Retinal pigment epithelial cell (primary cell): ENCODE measurements around the gene KCNE1.

Experiments
- DNase-seq: peaks from one replicate; pipeline ENCODE4 v3.0.0-alpha.2; 2010; ENCODE audit warnings: low read depth
- H3K4me3 ChIP-seq: 2 replicates; pipeline ENCODE4 v1.5.1; 2011; ENCODE audit warnings: mild to moderate bottlenecking, low read length, control low read depth, moderate library complexity
- TF ChIP-seq, protein P1 (sequence below): conservative IDR thresholded peaks from 2 replicates; pipeline ENCODE4 v1.5.1; 2011; ENCODE audit warnings: low read depth, low read length, control low read depth, inconsistent platforms

Gene KCNE1

DNA sequence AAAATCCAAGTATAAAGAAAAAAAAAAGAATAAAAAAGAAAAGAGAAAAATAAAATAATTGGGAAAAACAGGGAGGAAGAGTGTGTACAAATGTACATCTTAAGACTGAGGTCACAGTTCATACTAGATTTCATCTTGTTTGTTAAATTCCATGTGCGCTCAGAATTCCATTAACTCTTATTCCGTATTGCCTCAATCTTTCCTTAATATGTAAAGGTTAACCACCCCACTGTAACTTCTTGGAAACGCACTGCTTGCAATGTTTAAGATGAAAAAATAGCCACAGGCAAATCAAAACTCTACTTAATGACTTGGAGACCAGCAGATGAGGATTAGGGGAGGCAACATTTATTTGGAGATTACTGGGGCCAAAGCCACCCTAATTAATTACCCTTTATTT, 23.9 kb upstream of the KCNE1 start:
- DNase-seq = peak; percentile 48
- TF ChIP-seq, protein P1, sequence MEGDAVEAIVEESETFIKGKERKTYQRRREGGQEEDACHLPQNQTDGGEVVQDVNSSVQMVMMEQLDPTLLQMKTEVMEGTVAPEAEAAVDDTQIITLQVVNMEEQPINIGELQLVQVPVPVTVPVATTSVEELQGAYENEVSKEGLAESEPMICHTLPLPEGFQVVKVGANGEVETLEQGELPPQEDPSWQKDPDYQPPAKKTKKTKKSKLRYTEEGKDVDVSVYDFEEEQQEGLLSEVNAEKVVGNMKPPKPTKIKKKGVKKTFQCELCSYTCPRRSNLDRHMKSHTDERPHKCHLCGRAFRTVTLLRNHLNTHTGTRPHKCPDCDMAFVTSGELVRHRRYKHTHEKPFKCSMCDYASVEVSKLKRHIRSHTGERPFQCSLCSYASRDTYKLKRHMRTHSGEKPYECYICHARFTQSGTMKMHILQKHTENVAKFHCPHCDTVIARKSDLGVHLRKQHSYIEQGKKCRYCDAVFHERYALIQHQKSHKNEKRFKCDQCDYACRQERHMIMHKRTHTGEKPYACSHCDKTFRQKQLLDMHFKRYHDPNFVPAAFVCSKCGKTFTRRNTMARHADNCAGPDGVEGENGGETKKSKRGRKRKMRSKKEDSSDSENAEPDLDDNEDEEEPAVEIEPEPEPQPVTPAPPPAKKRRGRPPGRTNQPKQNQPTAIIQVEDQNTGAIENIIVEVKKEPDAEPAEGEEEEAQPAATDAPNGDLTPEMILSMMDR = no peak
- H3K4me3 ChIP-seq = no peak overlapping the region

DNA sequence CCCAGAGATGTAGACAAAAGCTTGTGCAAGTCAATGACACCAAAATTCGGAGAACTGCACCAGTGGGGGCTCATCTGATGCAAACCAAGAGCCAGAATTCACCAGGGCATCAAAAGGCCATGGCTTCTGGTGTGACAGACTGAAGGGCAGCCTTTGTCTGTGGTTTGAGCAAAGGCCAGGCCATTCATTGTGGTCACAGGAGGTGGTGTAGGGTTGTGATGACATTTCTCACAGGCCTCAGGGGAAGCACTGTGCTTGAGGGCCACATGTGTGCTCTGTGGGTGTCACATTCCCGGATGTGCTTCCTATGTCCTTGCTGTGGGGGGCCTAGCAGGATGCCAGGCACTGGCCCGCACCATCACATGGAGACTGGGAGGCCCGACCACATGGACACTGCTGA, 22.5 kb upstream of the KCNE1 start:
- H3K4me3 ChIP-seq = no peak overlapping the region
- no peak for DNase-seq
- TF ChIP-seq, protein P1 = no peak

DNA sequence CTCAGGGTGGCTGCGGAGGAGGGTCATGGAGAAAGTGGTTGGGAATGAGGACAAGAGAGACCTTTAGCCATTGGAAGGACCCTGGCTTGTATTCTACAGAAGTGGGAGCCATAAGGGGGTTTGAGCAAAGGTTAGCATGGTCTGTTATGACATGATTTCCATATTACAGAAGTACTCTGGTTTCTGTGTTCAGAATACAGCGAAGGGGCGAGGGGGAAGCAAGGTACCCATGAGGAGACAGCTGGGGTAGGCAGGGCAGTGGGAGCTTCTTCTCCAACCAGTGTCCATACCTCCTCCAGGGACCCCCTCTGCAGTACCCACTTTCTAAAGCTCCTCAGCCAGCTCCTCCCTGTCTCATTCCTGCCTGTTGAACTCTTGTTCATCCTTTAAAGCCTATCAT, 21.9 kb upstream of the KCNE1 start:
- H3K4me3 ChIP-seq = no peak overlapping the region
- no peak for DNase-seq
- TF ChIP-seq, protein P1 = no peak

DNA sequence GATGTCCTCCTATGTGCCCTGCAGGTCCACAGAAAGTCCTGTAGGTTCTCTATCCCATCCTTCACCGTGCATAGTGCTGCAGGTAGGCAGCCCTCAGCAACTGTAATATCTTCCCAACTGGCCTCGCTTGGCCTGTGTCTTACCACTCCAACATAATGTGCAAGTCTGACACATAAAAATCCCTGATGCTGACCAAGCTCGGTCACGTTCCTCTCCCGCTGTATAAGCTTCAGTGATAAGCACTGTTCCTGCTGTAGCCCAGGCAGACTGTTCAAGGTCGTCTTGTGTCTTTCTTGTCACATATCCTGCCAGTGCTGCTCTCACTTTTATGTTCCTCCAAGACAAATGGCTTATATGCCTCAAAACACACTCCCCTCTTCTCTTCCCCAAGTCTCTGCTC, 19.4 kb upstream of the KCNE1 start:
- TF ChIP-seq, protein P1 = no peak
- no peak overlapping the region for H3K4me3 ChIP-seq

DNA sequence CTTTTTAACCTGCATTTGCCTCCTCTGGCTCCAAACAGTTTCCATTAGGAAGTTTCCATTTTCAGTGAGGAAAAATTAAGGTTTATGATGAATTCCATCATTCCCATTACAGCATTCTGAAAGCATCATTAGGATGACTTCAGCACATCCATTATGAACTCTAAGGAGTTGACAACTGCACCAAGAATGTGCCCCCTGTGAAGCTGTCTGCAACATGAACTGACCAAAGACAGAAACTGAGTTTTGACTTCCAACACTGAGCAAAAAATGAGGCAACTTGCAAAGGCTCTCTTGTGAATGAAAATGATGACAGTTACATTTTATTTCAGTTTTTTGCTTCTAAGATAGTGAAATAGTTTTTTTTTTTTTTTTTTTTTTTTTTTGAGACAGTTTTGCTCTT, 18.3 kb upstream of the KCNE1 start:
- H3K4me3 ChIP-seq = no peak overlapping the region
- TF ChIP-seq, protein P1 = no peak
- DNase-seq = no peak

More for the DNA sequence above, 19.4 kb upstream of the KCNE1 start:
- no peak for DNase-seq

DNA sequence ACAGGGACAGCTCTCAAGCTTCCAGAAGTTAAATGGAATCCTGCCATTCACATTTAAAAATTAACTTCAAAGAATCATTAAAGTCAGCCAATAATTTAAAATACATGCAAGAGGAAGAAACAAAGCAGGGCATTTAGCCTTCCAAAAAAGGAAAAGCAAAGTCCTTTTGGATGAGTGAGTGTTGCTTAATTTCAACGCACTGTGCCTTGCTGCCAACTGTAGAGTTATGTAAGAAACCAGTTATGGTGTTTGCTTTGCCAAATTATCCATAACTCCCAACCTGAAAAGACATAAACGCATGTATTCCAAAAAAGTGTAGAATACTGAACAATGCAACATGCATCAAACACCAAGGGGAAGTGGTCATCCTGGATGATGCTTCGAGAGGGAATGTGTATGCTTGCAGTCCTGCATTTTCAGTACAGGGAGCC, 16.1 kb upstream of the KCNE1 start:
- TF ChIP-seq, protein P1 = no peak

DNA sequence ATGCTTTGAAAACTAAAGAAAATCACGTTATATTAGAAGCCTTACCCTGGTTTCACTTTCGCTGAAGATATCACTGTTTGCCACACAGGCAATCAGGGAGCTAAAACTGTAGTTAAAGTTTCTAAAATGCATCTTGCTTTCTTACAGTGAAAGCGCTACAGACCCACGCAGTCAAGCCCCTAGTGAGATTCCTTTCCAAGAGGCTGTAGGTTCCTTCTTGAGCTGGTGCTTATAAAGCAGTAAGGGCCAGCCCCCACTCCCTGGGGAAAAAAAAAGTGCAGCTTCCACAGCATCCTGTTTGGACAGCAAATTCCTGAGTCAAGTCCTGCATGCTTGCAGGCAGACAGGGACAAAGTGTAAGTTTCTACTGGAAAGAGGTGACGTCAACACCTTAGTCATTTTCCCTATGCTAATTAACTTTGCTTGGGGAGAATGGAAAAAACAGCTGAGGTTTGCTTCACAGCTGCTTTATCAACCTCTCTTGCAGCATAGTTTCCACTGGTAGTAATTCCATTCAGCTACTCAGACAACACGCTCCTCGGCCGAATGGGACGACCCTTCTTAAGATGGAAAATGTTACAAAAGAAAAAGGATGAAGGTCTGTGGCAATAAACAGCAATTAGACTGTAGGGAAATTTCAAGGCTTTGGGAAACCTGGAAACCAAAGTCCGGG, 14.7 kb upstream of the KCNE1 start:
- H3K4me3 ChIP-seq = peak overlapping the region; percentile 45
- DNase-seq = peak; percentile 99
- TF ChIP-seq, protein P1 = no peak

More for the DNA sequence above, 16.1 kb upstream of the KCNE1 start:
- no peak overlapping the region for H3K4me3 ChIP-seq
- no peak for DNase-seq
